Stimulated activated CD8-positive, alpha-beta memory T cell treated with anti-CD3 and anti-CD28 coated beads, Interleukin-4, amount 100 ng/mL, for 48 hours (primary cell): ENCODE results near the gene ABCC11.
"Not testable (repeated sequence)": the region's sequence is repeated elsewhere in the genome, so short reads cannot be mapped to it uniquely, and the experiment has no call there.

Source experiments
- DNase-seq: peaks from one replicate; pipeline ENCODE4 v3.0.0-alpha.2; 2020

Gene ABCC11

GRCh38 chr16:48244863-48245195, 2.5 kb downstream of the ABCC11 start:
- DNase-seq: no peak

GRCh38 chr16:48244080-48244862, 3.1 kb downstream of the ABCC11 start, which contains the start of gene LONP2:
Gene LONP2, plus strand, starts transcription at chr16:48244300. Its CDS starts 89 bp downstream, at chr16:48244389.
- DNase-seq: peak; percentile 96

- DNase-seq: not testable (repeated sequence)
These were observed 7.2 kb downstream of the ABCC11 start for GRCh38 chr16:48240147-48240546.

GRCh38 chr16:48236286-48236685, 11.1 kb downstream of the ABCC11 start:
- no peak for DNase-seq

GRCh38 chr16:48235556-48236136, 11.7 kb downstream of the ABCC11 start:
- no peak for DNase-seq

GRCh38 chr16:48235058-48235555, 12.2 kb downstream of the ABCC11 start:
- no peak for DNase-seq

GRCh38 chr16:48234630-48235029, 12.7 kb downstream of the ABCC11 start:
- DNase-seq: no peak

GRCh38 chr16:48232493-48233040, 14.8 kb downstream of the ABCC11 start:
- no peak for DNase-seq

GRCh38 chr16:48231727-48232492, 15.4 kb downstream of the ABCC11 start:
- peak; percentile 50 for DNase-seq

- DNase-seq: no peak
These were observed 21.9 kb downstream of the ABCC11 start for GRCh38 chr16:48225456-48225855.

- DNase-seq: no peak
These were observed 23.8 kb downstream of the ABCC11 start for GRCh38 chr16:48223490-48223889.

GRCh38 chr16:48220891-48221290, 26.4 kb downstream of the ABCC11 start:
- no peak for DNase-seq

GRCh38 chr16:48218473-48218872, 28.9 kb downstream of the ABCC11 start:
- no peak for DNase-seq

- no peak for DNase-seq
These were observed 29.6 kb downstream of the ABCC11 start for GRCh38 chr16:48217708-48218107.

GRCh38 chr16:48215738-48216137, 31.6 kb downstream of the ABCC11 start:
- no peak for DNase-seq

GRCh38 chr16:48212033-48212432, 35.3 kb downstream of the ABCC11 start:
- DNase-seq: no peak

GRCh38 chr16:48210747-48211146, 36.6 kb downstream of the ABCC11 start:
- no peak for DNase-seq

- no peak for DNase-seq
These were observed 40.6 kb downstream of the ABCC11 start for GRCh38 chr16:48206594-48207242.

- no peak for DNase-seq
These were observed 42.6 kb downstream of the ABCC11 start for GRCh38 chr16:48204825-48205151.

- DNase-seq: no peak
These were observed 43.1 kb downstream of the ABCC11 start for GRCh38 chr16:48203974-48204824.

- DNase-seq: no peak
These were observed 45.7 kb downstream of the ABCC11 start for GRCh38 chr16:48201515-48202201.
